ENCODE data around the gene ULK4. TPM values are rescaled to one million over a fixed set of nuclear protein-coding genes. Genes with fewer than 3 reads are reported as not detected.

Gene ULK4
- total and polyA plus RNA-seq, 9 of the 15 experiments (the other 6 are each of a cell fraction or from before 2014, with no cell fraction given), result 3.0 to 5.9 (median 3.5) TPM

DNA sequence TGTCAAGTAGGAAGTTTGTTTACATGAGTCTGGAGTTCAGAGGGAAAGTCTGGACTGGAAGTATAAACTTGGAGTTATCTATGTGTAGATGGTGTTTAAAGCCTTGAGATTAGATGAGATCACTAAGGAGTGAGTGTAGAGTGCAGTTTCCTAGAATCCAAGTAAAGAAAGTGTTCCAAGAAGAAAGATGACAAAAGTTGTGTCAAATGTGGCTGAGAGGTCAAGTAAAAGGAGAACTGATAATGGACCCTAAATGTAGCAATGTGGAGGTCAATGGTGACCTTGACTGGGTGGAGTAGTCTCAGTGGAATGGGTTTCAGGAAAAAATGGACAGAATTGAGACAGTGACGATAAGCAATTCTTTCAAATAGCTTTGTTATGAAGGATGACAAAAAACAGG is 39.9 kb upstream of the ULK4 start (continued):
- TF ChIP-seq ZBTB5 (IDR thresholded peaks at IDR 0.05) (no peak), SMARCA4 (IDR thresholded peaks at IDR 0.05) (peak; percentile 88), CEBPB (tag; IDR thresholded peaks at IDR 0.05) (peak; percentile 58), CBFA2T2 (conservative IDR thresholded peaks at IDR 0.05) (0 out of 2 replicates have a peak, but pooled peaks have one; percentile 6), HES1 (IDR thresholded peaks at IDR 0.05; ENCODE audit: low read depth) (peak; percentile 83; the same call in 1 of the 2 replicates), PHF8 (IDR thresholded peaks at IDR 0.05; ENCODE audit: borderline replicate concordance, low read length) (no peak), ZNF766 (CRISPR knock-in tag; conservative IDR thresholded peaks at IDR 0.05) (0 out of 2 replicates have a peak, but pooled peaks have one; percentile 35), NCOR1 (IDR thresholded peaks at IDR 0.05) (peak; percentile 63), GATAD2A (IDR thresholded peaks at IDR 0.05) (peak; percentile 70; the same call in 1 of the 2 replicates), ZNF134 (CRISPR knock-in tag; conservative IDR thresholded peaks at IDR 0.05) (0 out of 2 replicates have a peak, but pooled peaks have one; percentile 15), CBFA2T3 (IDR thresholded peaks at IDR 0.05) (peak; percentile 51), ZNF449 (CRISPR knock-in tag; IDR thresholded peaks at IDR 0.05) (no peak), PHF20 (IDR thresholded peaks at IDR 0.05; ENCODE audit: partially characterized antibody) (no peak), EHMT2 (IDR thresholded peaks at IDR 0.05) (peak; percentile 86), FOXK2 (conservative IDR thresholded peaks at IDR 0.05 in 1 of 2, IDR thresholded peaks at IDR 0.05 in 1 of 2; ENCODE audit: low read depth in 2 of 2) (peak in 1 of 2 experiments; percentile 47; a peak in 1 of 4 replicates), CEBPG (CRISPR knock-in tag; IDR thresholded peaks at IDR 0.05) (no peak), CEBPG (tag; conservative IDR thresholded peaks at IDR 0.05 in 1 of 2, IDR thresholded peaks at IDR 0.05 in 1 of 2) (peak in 1 of 2 experiments; percentile 77; a peak in 2 of 4 replicates), ZNF57 (CRISPR knock-in tag; IDR thresholded peaks at IDR 0.05) (no peak), TAL1 (IDR thresholded peaks at IDR 0.05) (peak; percentile 12; the same call in 1 of the 2 replicates), DIDO1 (tag; IDR thresholded peaks at IDR 0.05; ENCODE audit: low read depth) (no peak), ESRRA (IDR thresholded peaks at IDR 0.05; ENCODE audit: borderline replicate concordance, low read depth) (peak; percentile 100), ZEB2 (IDR thresholded peaks at IDR 0.05) (peak; percentile 76; the same call in 1 of the 2 replicates), ZNF445 (CRISPR knock-in tag; IDR thresholded peaks at IDR 0.05; ENCODE audit: low read depth) (no peak), COPS2 (conservative IDR thresholded peaks at IDR 0.05) (no peak)

Measured in K562 (cell line).